ENCODE data around the gene EVC.

DNA sequence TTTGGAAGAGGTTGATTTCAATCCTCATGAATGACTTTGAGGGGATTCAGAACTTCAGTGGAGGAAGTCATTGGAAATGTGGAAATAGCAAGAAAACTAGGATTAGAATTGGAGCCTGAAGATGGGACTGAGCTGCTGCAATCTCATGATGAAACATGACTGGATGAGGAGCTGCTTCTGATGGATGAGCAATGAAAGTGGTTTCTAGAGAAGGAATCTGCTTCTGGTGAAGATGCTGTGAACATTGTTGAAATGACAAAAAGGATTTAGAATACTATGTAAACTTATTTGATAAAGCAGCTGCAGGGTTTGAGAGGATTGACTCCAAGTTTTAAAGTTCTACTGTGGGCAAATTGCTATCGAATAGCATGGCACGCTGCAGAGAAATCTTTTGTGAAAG, 27.1 kb downstream of the EVC start:
- TF ChIP-seq, protein P1, sequence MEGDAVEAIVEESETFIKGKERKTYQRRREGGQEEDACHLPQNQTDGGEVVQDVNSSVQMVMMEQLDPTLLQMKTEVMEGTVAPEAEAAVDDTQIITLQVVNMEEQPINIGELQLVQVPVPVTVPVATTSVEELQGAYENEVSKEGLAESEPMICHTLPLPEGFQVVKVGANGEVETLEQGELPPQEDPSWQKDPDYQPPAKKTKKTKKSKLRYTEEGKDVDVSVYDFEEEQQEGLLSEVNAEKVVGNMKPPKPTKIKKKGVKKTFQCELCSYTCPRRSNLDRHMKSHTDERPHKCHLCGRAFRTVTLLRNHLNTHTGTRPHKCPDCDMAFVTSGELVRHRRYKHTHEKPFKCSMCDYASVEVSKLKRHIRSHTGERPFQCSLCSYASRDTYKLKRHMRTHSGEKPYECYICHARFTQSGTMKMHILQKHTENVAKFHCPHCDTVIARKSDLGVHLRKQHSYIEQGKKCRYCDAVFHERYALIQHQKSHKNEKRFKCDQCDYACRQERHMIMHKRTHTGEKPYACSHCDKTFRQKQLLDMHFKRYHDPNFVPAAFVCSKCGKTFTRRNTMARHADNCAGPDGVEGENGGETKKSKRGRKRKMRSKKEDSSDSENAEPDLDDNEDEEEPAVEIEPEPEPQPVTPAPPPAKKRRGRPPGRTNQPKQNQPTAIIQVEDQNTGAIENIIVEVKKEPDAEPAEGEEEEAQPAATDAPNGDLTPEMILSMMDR (IDR thresholded peaks at IDR 0.05), result no peak
- TF ChIP-seq POLR2A (IDR thresholded peaks at IDR 0.05), result no peak
